ENCODE measurements around the gene RETREG3. TPM values are rescaled to one million over a fixed set of nuclear protein-coding genes. Genes with fewer than 3 reads are reported as not detected.
A peak's percentile ranks its signal among the peaks of the same experiment; 100 is the strongest.

The RETREG3 gene, protein sequence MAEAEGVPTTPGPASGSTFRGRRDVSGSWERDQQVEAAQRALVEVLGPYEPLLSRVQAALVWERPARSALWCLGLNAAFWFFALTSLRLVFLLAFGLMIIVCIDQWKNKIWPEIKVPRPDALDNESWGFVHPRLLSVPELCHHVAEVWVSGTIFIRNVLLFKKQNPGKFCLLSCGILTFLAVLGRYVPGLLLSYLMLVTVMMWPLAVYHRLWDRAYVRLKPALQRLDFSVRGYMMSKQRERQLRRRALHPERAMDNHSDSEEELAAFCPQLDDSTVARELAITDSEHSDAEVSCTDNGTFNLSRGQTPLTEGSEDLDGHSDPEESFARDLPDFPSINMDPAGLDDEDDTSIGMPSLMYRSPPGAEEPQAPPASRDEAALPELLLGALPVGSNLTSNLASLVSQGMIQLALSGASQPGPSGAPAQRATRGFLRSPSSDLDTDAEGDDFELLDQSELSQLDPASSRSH
- polyA plus RNA-seq (2012; ENCODE audit: missing spikeins), result 17.7 TPM

DNA sequence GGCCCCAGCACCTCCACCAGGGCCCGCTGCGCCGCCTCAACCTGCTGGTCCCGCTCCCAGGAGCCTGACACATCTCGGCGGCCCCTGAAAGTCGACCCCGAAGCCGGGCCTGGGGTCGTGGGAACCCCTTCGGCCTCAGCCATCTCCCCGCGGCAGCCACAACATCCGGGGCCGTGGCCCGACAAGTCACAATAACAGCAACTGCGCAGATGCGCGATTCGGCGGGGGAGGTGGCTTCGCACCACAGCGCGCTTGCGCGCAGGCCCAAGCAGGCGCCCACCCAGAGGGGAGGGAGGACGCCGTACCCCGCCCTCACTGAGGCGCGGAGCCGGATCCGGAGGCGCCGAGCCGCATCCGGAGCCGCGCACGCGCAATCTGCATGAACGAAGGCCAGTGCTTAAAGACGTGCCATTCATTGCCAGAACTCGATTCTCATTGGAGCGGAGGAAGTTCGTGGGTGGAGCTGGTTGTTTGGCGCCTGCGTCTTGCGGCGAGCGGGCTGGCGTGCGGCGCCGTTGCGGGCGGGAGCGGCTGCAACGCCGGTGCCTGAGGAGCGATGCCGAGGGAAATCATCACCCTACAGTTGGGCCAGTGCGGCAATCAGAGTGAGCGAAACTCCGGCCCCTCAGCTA, at the start of gene RETREG3, which contains the start of gene TUBG1:
Gene RETREG3 (minus strand): TSS at position 193 of the 632 bp plus-strand sequence. CDS start 50 bp downstream, at position 143.
Gene TUBG1 (plus strand): TSS at position 502 of the 632 bp plus-strand sequence. CDS start 55 bp downstream, at position 557.
- TF ChIP-seq TAF1 (IDR thresholded peaks at IDR 0.05; ENCODE audit: borderline replicate concordance, low read depth, low read length), result peak; percentile 42; the same call in 1 of the 2 replicates
- peak; percentile 92 for TF ChIP-seq POLR2A (IDR thresholded peaks at IDR 0.05; ENCODE audit: low read depth, low read length)
- peak; percentile 88 for TF ChIP-seq POLR2AphosphoS5 (IDR thresholded peaks at IDR 0.05; ENCODE audit: low read depth, low read length)
- FAIRE-seq (peak; percentile 99), DNase-seq (ENCODE audit: insufficient read length) (peak; percentile 96)

DNA sequence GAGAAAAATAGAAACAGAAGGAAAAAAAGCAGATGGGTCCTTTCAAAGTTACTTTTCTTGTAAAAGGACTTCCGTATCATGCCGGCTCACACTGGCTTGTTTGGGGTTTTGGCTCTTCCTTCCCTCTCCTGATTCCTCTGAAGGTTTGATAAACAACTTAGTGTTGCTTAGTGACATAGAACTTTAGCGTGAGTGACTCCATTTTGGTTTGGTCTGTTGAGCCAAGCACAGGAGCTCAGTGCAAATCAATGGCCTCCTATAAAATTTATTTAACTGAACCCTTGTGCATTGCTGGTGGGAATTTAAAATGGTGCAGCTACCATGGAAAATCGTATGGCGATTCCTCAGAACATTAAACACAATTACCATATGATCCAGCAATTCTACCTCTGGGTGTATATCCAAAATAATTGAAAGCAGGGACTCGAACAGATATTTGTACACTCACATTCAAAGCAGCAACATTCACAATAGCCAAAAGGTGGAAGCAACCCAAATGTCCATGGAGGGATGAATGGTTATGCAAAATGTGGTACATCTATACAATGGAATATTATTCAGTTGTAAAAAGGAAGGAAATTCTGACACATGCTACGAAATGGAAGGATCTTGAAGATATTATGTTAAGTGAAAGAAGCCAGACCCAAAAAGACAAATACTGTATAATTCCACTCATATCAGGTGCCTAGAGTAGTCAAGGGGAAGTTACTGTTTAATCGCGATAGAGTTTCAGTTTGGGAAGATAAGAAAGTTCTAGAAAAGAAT, 48.8 kb upstream of the RETREG3 start:
- no peak for DNase-seq (ENCODE audit: insufficient read length)
- FAIRE-seq, result no peak
- TF ChIP-seq POLR2A (IDR thresholded peaks at IDR 0.05; ENCODE audit: low read depth, low read length), result no peak
- TF ChIP-seq POLR2AphosphoS5 (IDR thresholded peaks at IDR 0.05; ENCODE audit: low read depth, low read length), result no peak
- no peak for TF ChIP-seq TAF1 (IDR thresholded peaks at IDR 0.05; ENCODE audit: borderline replicate concordance, low read depth, low read length)

DNA sequence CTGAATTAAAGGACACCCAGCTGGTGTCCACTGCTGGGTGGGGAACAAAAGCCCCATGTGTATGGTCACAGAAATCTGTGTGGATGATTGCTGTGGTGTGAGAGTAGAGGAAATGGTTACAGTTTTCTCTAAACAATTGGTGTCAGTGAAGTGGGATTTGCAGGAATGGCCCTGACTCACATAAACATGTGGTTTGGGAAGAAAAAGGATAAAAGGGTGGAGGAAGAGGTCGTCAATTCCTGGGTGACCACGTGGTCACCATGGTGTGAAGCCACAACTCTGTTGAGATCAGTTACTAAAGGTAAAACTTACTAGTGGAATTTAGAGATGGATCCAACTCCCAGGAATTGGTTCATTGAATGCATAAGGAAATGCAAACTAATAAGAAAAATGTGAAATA, 46.4 kb upstream of the RETREG3 start:
- TF ChIP-seq POLR2A (IDR thresholded peaks at IDR 0.05; ENCODE audit: low read depth, low read length) (no peak), TAF1 (IDR thresholded peaks at IDR 0.05; ENCODE audit: borderline replicate concordance, low read depth, low read length) (no peak), POLR2AphosphoS5 (IDR thresholded peaks at IDR 0.05; ENCODE audit: low read depth, low read length) (no peak)

DNA sequence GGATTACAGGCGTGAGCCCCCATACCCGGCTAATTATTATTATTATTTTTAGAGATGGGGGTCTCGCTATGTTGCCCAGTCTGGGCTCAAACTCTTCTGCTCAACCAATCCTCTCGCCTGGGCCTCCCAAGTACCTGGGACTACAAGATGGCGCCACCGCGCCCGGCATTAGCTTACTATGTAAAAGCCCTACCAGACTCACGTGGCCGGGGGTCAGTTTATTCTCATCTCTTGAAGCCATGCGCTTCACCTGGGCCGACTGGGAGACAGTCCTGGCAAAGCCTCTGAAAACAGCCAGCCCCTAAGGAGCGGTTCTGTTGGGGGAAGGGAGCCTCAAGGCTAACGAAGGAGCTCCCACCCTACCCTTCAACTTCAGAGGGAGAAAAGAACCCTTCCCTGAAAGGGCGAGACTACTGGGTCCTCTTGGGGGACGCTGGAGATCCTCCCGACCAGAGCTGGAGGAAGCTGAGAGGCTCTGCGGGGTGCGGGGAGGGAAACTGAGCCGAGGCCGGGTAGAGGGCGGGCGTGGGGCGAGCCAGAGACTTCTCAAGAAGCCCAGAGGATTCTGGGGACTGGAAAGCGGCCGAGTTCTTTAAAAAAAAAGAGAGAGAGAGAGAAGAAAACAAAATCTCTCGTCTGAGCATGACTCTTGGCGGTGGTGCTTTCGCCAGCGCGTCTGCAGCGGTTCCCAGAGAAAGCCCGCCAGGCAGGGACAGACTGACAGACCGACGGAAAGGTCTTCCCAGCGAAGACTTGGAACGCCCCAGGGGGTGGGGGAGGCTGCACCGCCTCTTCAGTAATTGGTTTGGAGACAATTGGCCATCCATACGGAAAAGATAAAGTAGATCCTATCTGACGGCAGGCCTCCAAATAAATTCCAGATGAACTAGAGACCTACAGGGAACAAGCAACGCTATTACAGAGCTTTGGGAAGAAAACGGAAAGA, 44.3 kb upstream of the RETREG3 start:
- DNase-seq (ENCODE audit: insufficient read length), result no peak
- FAIRE-seq, result no peak
- no peak for TF ChIP-seq TAF1 (IDR thresholded peaks at IDR 0.05; ENCODE audit: borderline replicate concordance, low read depth, low read length)
- no peak for TF ChIP-seq POLR2AphosphoS5 (IDR thresholded peaks at IDR 0.05; ENCODE audit: low read depth, low read length)
- TF ChIP-seq POLR2A (IDR thresholded peaks at IDR 0.05; ENCODE audit: low read depth, low read length), result no peak

More for the DNA sequence above, 46.4 kb upstream of the RETREG3 start:
- DNase-seq (ENCODE audit: insufficient read length), result no peak
- FAIRE-seq, result no peak

DNA sequence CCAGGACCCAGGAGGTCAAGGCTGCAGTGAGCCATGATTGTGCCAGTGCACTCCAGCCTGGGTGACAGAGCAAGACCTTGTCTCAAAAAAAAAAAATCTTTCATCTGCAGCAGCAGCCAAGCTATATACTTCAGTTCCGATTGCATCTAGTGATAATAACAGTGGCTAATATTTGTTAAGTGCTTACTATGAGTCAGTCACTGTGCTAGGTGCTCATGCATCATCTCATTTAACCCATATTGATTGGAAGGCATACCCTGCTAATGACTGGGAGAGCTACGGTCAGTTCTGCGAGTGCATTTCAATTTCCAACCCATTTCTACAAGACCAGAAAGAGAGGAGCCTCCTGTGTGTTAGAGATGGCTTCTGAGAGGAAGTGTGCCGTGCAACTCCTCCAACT, 42.2 kb upstream of the RETREG3 start:
- no peak for DNase-seq (ENCODE audit: insufficient read length)
- TF ChIP-seq POLR2AphosphoS5 (IDR thresholded peaks at IDR 0.05; ENCODE audit: low read depth, low read length) (no peak), POLR2A (IDR thresholded peaks at IDR 0.05; ENCODE audit: low read depth, low read length) (no peak), TAF1 (IDR thresholded peaks at IDR 0.05; ENCODE audit: borderline replicate concordance, low read depth, low read length) (no peak)
- no peak for FAIRE-seq

DNA sequence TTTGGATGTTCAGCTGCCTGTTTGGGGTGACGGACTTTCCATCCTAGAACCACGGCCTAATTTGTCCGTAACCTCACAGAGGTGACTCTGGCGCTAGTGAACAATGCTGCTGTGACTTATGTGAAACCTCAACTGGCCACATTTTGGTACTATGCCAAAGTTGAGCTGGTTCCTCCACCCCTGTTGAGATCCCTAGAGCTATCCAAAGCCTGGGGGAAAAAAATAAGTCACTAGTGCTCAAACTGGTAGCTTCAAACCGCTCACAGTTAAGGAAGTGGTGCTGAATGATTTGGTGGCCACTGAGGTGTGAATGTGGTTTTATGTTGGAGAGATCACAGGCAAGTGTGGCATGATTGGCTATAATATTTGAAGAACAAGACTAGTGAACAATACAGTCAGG, 38.6 kb upstream of the RETREG3 start:
- FAIRE-seq, result no peak
- TF ChIP-seq TAF1 (IDR thresholded peaks at IDR 0.05; ENCODE audit: borderline replicate concordance, low read depth, low read length) (no peak), POLR2AphosphoS5 (IDR thresholded peaks at IDR 0.05; ENCODE audit: low read depth, low read length) (no peak), POLR2A (IDR thresholded peaks at IDR 0.05; ENCODE audit: low read depth, low read length) (no peak)
- DNase-seq (ENCODE audit: insufficient read length), result no peak

DNA sequence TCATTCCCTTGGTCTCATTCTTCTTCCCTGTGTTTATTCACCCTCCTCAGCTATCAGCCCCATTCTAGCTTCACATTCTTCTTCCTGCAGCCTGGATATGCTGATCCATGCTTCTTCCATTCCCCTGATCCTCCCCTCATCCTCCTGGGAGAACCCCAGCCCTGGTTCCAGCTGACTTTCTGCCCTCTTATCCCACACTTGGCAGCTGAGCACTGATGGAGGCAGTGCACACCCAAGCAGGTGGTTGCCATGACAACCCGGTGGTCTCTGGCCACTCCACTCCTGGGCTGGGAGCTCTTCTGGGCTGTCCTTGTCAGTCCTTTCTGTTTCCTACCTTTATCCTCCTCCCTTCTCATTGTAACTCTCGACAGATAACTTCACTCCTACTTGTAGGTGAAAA, 33.2 kb upstream of the RETREG3 start:
- DNase-seq (ENCODE audit: insufficient read length) (no peak), FAIRE-seq (no peak)
- TF ChIP-seq POLR2AphosphoS5 (IDR thresholded peaks at IDR 0.05; ENCODE audit: low read depth, low read length) (no peak), POLR2A (IDR thresholded peaks at IDR 0.05; ENCODE audit: low read depth, low read length) (no peak), TAF1 (IDR thresholded peaks at IDR 0.05; ENCODE audit: borderline replicate concordance, low read depth, low read length) (no peak)

DNA sequence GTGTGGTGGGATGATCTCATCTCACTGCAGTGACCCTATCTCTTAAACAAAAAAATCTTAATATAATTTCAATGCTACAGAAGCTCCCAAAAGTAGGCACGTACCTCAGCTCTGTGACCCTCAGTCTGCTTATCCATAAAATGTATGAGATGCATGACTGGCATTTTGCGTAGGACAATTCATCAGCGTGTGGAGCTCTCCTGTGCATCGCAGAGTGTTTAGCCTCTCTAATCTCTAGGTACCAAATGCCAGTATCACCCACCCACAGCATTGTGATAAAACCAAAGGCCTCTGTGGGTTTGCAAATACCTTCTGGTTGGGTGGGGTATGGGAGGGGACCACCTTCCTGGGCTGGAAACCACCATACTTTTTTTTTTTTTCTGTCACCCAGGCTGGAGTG, 30.9 kb upstream of the RETREG3 start:
- no peak for TF ChIP-seq TAF1 (IDR thresholded peaks at IDR 0.05; ENCODE audit: borderline replicate concordance, low read depth, low read length)
- no peak for FAIRE-seq

DNA sequence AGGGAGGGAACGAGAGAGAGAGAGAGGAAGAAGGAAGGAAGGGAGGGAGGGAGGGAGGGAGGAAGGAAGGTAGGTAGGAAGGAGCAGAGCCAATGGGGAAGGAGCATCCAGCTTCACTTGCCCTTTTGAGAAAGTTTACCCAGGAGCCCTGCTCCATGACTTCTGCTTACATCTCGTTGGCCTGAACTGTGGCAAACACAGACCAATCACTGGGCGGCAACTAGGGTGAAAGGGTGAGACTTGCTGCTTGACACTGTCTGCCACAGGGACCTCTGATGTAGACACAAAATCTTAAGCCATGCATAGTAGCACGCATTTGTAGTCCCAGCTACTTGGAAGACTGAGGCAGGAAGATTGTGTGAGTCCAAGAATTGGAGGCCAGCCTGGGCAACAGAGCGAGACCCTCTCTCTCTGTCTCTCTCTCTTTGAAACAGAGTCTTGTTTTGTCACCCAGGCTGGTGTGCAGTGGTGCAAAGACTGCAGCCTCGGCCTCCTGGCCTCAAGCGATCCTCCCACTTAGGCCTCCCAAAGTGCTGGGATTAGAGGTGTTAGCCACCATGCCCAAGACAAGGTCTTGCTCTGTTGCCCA, 30.4 kb upstream of the RETREG3 start:
- DNase-seq (ENCODE audit: insufficient read length), result no peak
- TF ChIP-seq POLR2AphosphoS5 (IDR thresholded peaks at IDR 0.05; ENCODE audit: low read depth, low read length) (no peak), POLR2A (IDR thresholded peaks at IDR 0.05; ENCODE audit: low read depth, low read length) (no peak), TAF1 (IDR thresholded peaks at IDR 0.05; ENCODE audit: borderline replicate concordance, low read depth, low read length) (no peak)
- FAIRE-seq, result no peak

More for the DNA sequence above, 30.9 kb upstream of the RETREG3 start:
- no peak for DNase-seq (ENCODE audit: insufficient read length)

DNA sequence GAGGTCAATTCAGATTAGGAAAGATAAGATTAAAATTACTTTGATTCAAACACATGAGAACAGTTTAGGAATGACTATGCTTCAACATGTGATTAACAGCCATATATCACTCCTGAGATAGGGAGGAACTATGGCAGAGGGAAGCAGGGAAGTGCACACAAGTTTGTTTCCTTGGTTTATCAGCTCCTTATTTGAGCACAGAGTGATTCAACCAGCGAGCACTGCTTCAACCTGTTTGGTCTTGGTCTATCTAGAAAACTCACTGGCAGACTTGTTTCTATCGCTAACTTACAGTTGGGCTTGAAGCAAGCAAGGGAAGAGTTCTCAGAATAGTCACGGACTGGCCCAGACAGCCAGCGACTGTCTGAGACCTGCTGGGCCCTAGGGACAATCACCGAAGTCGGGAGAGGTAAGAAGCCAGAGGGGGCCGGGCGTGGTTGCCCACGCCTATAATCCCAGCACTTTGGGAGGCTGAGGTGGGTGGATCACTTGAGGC, 23.8 kb upstream of the RETREG3 start:
- FAIRE-seq (no peak), DNase-seq (ENCODE audit: insufficient read length) (no peak)
- TF ChIP-seq TAF1 (IDR thresholded peaks at IDR 0.05; ENCODE audit: borderline replicate concordance, low read depth, low read length), result no peak
- TF ChIP-seq POLR2AphosphoS5 (IDR thresholded peaks at IDR 0.05; ENCODE audit: low read depth, low read length), result no peak
- no peak for TF ChIP-seq POLR2A (IDR thresholded peaks at IDR 0.05; ENCODE audit: low read depth, low read length)
